GM13976 (cell line): Measurements from ENCODE around the gene PRPF31.
A peak's percentile ranks its signal among the peaks of the same experiment; 100 is the strongest.

ENCODE experiments used
- DNase-seq: peaks from one replicate; pipeline ENCODE4 v3.0.0; 2012; ENCODE audit warnings: low spot score
- CTCF ChIP-seq: IDR thresholded peaks from 2 replicates; pipeline ENCODE4 v1.5.1; 2012; ENCODE audit warnings: borderline replicate concordance, mild to moderate bottlenecking; ENCODE audit not compliant: insufficient read depth; ENCODE audit errors: extremely low read depth, missing control alignments, control extremely low read depth
- in situ Hi-C: fragments of 300-500 bp; cut with MboI; formaldehyde crosslinking; loops from one replicate; pipeline ENCODE4 v1.12.0; 2022; ENCODE audit warnings: low sequenced_read_pairs, mixed read lengths, inconsistent platforms; ENCODE audit not compliant: unreplicated experiment

PRPF31 gene

GRCh38 chr19:54115109-54116063 is at the start of gene PRPF31, which contains the start of gene TFPT:
Gene PRPF31, plus strand, starts transcription at chr19:54115754. Its CDS starts 2,525 bp downstream, at chr19:54118279.
Gene TFPT, minus strand, starts transcription at chr19:54115657. Its CDS starts 388 bp downstream, at chr19:54115269.
- in situ Hi-C loops = no loop called here
- no peak for TF ChIP-seq CTCF
- DNase-seq = peak; percentile 97

GRCh38 chr19:54069470-54069869 is 46.1 kb upstream of the PRPF31 start:
- in situ Hi-C loops = no loop called here
- DNase-seq = no peak
- TF ChIP-seq CTCF = no peak

- in situ Hi-C loops = no loop called here
- TF ChIP-seq CTCF = no peak
- DNase-seq = no peak
Measured at GRCh38 chr19:54073829-54074228, 41.7 kb upstream of the PRPF31 start.

GRCh38 chr19:54074851-54075250 is 40.7 kb upstream of the PRPF31 start:
- no peak for TF ChIP-seq CTCF
- in situ Hi-C loops = no loop called here
- no peak for DNase-seq

- DNase-seq = no peak
- in situ Hi-C loops = no loop called here
- TF ChIP-seq CTCF = no peak
Measured at GRCh38 chr19:54077334-54077733, 38.2 kb upstream of the PRPF31 start.

GRCh38 chr19:54081032-54081431 is 34.5 kb upstream of the PRPF31 start, which contains the start of gene TARM1:
Gene TARM1, minus strand, starts transcription at chr19:54081365. Its CDS starts 25 bp downstream, at chr19:54081340.
- no peak for TF ChIP-seq CTCF
- DNase-seq = no peak
- in situ Hi-C loops = no loop called here
